ENCODE measurements around the gene ENDOV.

The ENDOV gene

GRCh38 chr17:80415626-80416137 lies 715 bp downstream of the ENDOV start:
- Mint-ChIP-seq H3K4me1 (peaks cover 24% of the 10 kb centered on the region), H3K27me3 (peaks cover 28% of the 10 kb centered on the region), H3K4me3 (peak overlapping the region; percentile 78), H3K9me3 (no peaks in the 10 kb centered on the region), H3K36me3 (peaks cover 6% of the 10 kb centered on the region), H3K27ac (peak overlapping the region; percentile 69)
- no peak for DNase-seq
- CTCF ChIA-PET, result interaction anchor here (1.6 kb wide), 1 partner anchor 11 kb away, joined by 3 read pairs; no protein-coding TSS in a partner anchor

- peaks cover 24% of the 10 kb centered on the region for H3K4me1 Mint-ChIP-seq
- peak overlapping the region; percentile 78 for H3K4me3 Mint-ChIP-seq
Observed at GRCh38 chr17:80416260-80416939, 1.4 kb downstream of the ENDOV start.

GRCh38 chr17:80416940-80417293 lies 1.9 kb downstream of the ENDOV start:
- Mint-ChIP-seq H3K4me1 (peaks cover 24% of the 10 kb centered on the region), H3K4me3 (peak overlapping the region; percentile 78), H3K9me3 (no peaks in the 10 kb centered on the region), H3K27ac (no peak overlapping the region), H3K27me3 (peaks cover 28% of the 10 kb centered on the region), H3K36me3 (peaks cover 6% of the 10 kb centered on the region)
- CTCF ChIA-PET, result interaction anchor here (1.6 kb wide), 1 partner anchor 10 kb away, joined by 3 read pairs; no protein-coding TSS in a partner anchor
- DNase-seq, result no peak

More at GRCh38 chr17:80416260-80416939, 1.4 kb downstream of the ENDOV start:
- Mint-ChIP-seq H3K9me3 (no peaks in the 10 kb centered on the region), H3K27me3 (peaks cover 28% of the 10 kb centered on the region), H3K27ac (no peak overlapping the region), H3K36me3 (peaks cover 6% of the 10 kb centered on the region)
- CTCF ChIA-PET, result interaction anchor here (1.6 kb wide), 1 partner anchor 11 kb away, joined by 3 read pairs; no protein-coding TSS in a partner anchor
- DNase-seq, result no peak

- peaks cover 21% of the 10 kb centered on the region for H3K27me3 Mint-ChIP-seq
- H3K36me3 Mint-ChIP-seq, result peaks cover 6% of the 10 kb centered on the region
- CTCF ChIA-PET, result no interaction called here
- H3K4me1 Mint-ChIP-seq, result peaks cover 24% of the 10 kb centered on the region
- H3K4me3 Mint-ChIP-seq, result no peak overlapping the region
- H3K27ac Mint-ChIP-seq, result no peak overlapping the region
- H3K9me3 Mint-ChIP-seq, result no peaks in the 10 kb centered on the region
- no peak for DNase-seq
Observed at GRCh38 chr17:80418589-80418988, 3.6 kb downstream of the ENDOV start.

- DNase-seq, result no peak
- Mint-ChIP-seq H3K4me1 (peaks cover 28% of the 10 kb centered on the region), H3K9me3 (no peaks in the 10 kb centered on the region), H3K4me3 (no peak overlapping the region), H3K36me3 (peaks cover 6% of the 10 kb centered on the region), H3K27me3 (peaks cover 15% of the 10 kb centered on the region), H3K27ac (peak overlapping the region; percentile 54)
- CTCF ChIA-PET, result no interaction called here
Observed at GRCh38 chr17:80419255-80419654, 4.3 kb downstream of the ENDOV start.

GRCh38 chr17:80421381-80422090 lies 6.6 kb downstream of the ENDOV start:
- DNase-seq, result no peak
- peaks cover 4% of the 10 kb centered on the region for H3K36me3 Mint-ChIP-seq
- peaks cover 27% of the 10 kb centered on the region for H3K4me1 Mint-ChIP-seq
- no peaks in the 10 kb centered on the region for H3K9me3 Mint-ChIP-seq
- no peak overlapping the region for H3K27ac Mint-ChIP-seq
- H3K4me3 Mint-ChIP-seq, result no peak overlapping the region
- peaks cover 15% of the 10 kb centered on the region for H3K27me3 Mint-ChIP-seq
- CTCF ChIA-PET, result no interaction called here

- Mint-ChIP-seq H3K4me3 (no peak overlapping the region), H3K36me3 (peaks cover 4% of the 10 kb centered on the region), H3K27ac (no peak overlapping the region), H3K4me1 (peaks cover 24% of the 10 kb centered on the region), H3K9me3 (no peaks in the 10 kb centered on the region), H3K27me3 (peaks cover 21% of the 10 kb centered on the region)
- DNase-seq, result no peak
- CTCF ChIA-PET, result no interaction called here
Observed at GRCh38 chr17:80422276-80422675, 7.3 kb downstream of the ENDOV start.

GRCh38 chr17:80422981-80423380 lies 8.0 kb downstream of the ENDOV start:
- Mint-ChIP-seq H3K27me3 (peaks cover 21% of the 10 kb centered on the region), H3K27ac (no peak overlapping the region), H3K4me1 (peaks cover 21% of the 10 kb centered on the region), H3K9me3 (no peaks in the 10 kb centered on the region), H3K36me3 (peaks cover 3% of the 10 kb centered on the region), H3K4me3 (no peak overlapping the region)
- CTCF ChIA-PET, result interaction anchor here (1.3 to 2.0 kb wide), 2 partner anchors 155 to 477 kb away, joined by 3 to 5 read pairs; no protein-coding TSS in a partner anchor
- DNase-seq, result no peak

GRCh38 chr17:80423536-80424225 lies 8.7 kb downstream of the ENDOV start:
- CTCF ChIA-PET, result interaction anchor here (1.1 to 2.0 kb wide), 3 partner anchors 17 to 476 kb away, joined by 3 to 5 read pairs (median 3); no protein-coding TSS in a partner anchor
- peak overlapping the region; percentile 45 for H3K27ac Mint-ChIP-seq

GRCh38 chr17:80424261-80424660 lies 9.3 kb downstream of the ENDOV start:
- no peak for DNase-seq
- CTCF ChIA-PET, result interaction anchor here (1.1 to 2.0 kb wide), 3 partner anchors 16 to 475 kb away, joined by 3 to 5 read pairs (median 3); no protein-coding TSS in a partner anchor
- peaks cover 21% of the 10 kb centered on the region for H3K4me1 Mint-ChIP-seq
- H3K27ac Mint-ChIP-seq, result no peak overlapping the region
- no peaks in the 10 kb centered on the region for H3K9me3 Mint-ChIP-seq
- H3K27me3 Mint-ChIP-seq, result peaks cover 21% of the 10 kb centered on the region
- H3K36me3 Mint-ChIP-seq, result peaks cover 3% of the 10 kb centered on the region
- H3K4me3 Mint-ChIP-seq, result no peak overlapping the region

More at GRCh38 chr17:80423536-80424225, 8.7 kb downstream of the ENDOV start:
- no peak overlapping the region for H3K4me3 Mint-ChIP-seq
- no peak for DNase-seq
- H3K36me3 Mint-ChIP-seq, result peaks cover 3% of the 10 kb centered on the region
- peaks cover 21% of the 10 kb centered on the region for H3K4me1 Mint-ChIP-seq
- peaks cover 21% of the 10 kb centered on the region for H3K27me3 Mint-ChIP-seq
- no peaks in the 10 kb centered on the region for H3K9me3 Mint-ChIP-seq

GRCh38 chr17:80424878-80425765 lies 10.2 kb downstream of the ENDOV start:
- H3K27ac Mint-ChIP-seq, result no peak overlapping the region
- no peak for DNase-seq
- H3K9me3 Mint-ChIP-seq, result no peaks in the 10 kb centered on the region
- peaks cover 21% of the 10 kb centered on the region for H3K27me3 Mint-ChIP-seq
- H3K36me3 Mint-ChIP-seq, result no peaks in the 10 kb centered on the region
- CTCF ChIA-PET, result interaction anchor here (0.7 to 3.5 kb wide), 9 partner anchors 13 to 559 kb away, joined by 3 to 33 read pairs (median 4); no protein-coding TSS in a partner anchor
- H3K4me3 Mint-ChIP-seq, result no peak overlapping the region
- peaks cover 21% of the 10 kb centered on the region for H3K4me1 Mint-ChIP-seq

GRCh38 chr17:80425835-80426426 lies 11.0 kb downstream of the ENDOV start:
- Mint-ChIP-seq H3K27ac (no peak overlapping the region), H3K36me3 (no peaks in the 10 kb centered on the region), H3K9me3 (no peaks in the 10 kb centered on the region), H3K4me1 (peaks cover 21% of the 10 kb centered on the region), H3K27me3 (peaks cover 21% of the 10 kb centered on the region), H3K4me3 (no peak overlapping the region)
- DNase-seq, result no peak
- CTCF ChIA-PET, result interaction anchor here (1.0 to 3.5 kb wide), 7 partner anchors 12 to 559 kb away, joined by 3 to 33 read pairs (median 5); no protein-coding TSS in a partner anchor

Data from activated naive CD4-positive, alpha-beta T cell treated with anti-CD3 and anti-CD28 coated beads, Interleukin-2, amount 10 ng/mL, durations not matched to agents 7 days and 5 days (primary cell).